GM23338 (cell line): ENCODE results near the gene CMYA5. TPM values are rescaled to one million over a fixed set of nuclear protein-coding genes. Genes with fewer than 3 reads are reported as not detected.

Experiments used
- ATAC-seq: fragments of 200-7000 bp; cut with Tn5 transposase; 3 replicates; pipeline ENCODE4 v1.9.1; 2020
- DNase-seq: peaks from one replicate; pipeline ENCODE4 v3.0.0-alpha.2; 2015; ENCODE audit warnings: low spot score
- H2AFZ ChIP-seq: fragments of 200-600 bp; sonication (generic); 2 replicates; pipeline ENCODE4 v1.8.0; 2016; ENCODE audit warnings: antibody characterized with exemption, mild to moderate bottlenecking, moderate library complexity
- H3F3A ChIP-seq: fragments of 200-600 bp; sonication (generic); replicated peaks from 2 replicates; pipeline ENCODE4 v1.8.0; 2017; ENCODE audit warnings: antibody characterized with exemption, mixed run types, low read depth
- H3K27ac ChIP-seq: fragments of 200-600 bp; sonication (generic); 2 replicates; pipeline ENCODE4 v1.6.1; 2016; ENCODE audit warnings: low read depth
- H3K27me3 ChIP-seq: fragments of 200-600 bp; sonication (generic); 2 replicates; pipeline ENCODE4 v1.8.0; 2016; ENCODE audit warnings: mild to moderate bottlenecking, mixed run types, moderate library complexity; ENCODE audit not compliant: insufficient read depth
- H3K36me3 ChIP-seq: fragments of 200-600 bp; sonication (generic); 2 replicates; pipeline ENCODE4 v1.8.0; 2016; ENCODE audit warnings: mild to moderate bottlenecking; ENCODE audit not compliant: insufficient read depth
- H3K4me1 ChIP-seq: fragments of 200-600 bp; sonication (generic); 2 replicates; pipeline ENCODE4 v1.8.0; 2016; ENCODE audit warnings: mild to moderate bottlenecking, moderate library complexity; ENCODE audit not compliant: insufficient read depth
- H3K4me2 ChIP-seq: fragments of 200-600 bp; sonication (generic); 2 replicates; pipeline ENCODE4 v1.7.1; 2017; ENCODE audit warnings: mixed run types
- H3K4me3 ChIP-seq: fragments of 200-600 bp; sonication (generic); 2 replicates; pipeline ENCODE4 v1.6.1; 2016; ENCODE audit warnings: mixed run types
- H3K79me2 ChIP-seq: fragments of 200-600 bp; sonication (generic); replicated peaks from 2 replicates; pipeline ENCODE4 v1.8.0; 2017; ENCODE audit warnings: mild to moderate bottlenecking; ENCODE audit not compliant: insufficient read depth
- H3K9me2 ChIP-seq: fragments of 200-600 bp; sonication (generic); 2 replicates; pipeline ENCODE4 v1.8.0; 2017; ENCODE audit not compliant: insufficient read depth
- H4K20me1 ChIP-seq: fragments of 200-600 bp; sonication (generic); replicated peaks from 2 replicates; pipeline ENCODE4 v1.8.0; 2017; ENCODE audit warnings: mild to moderate bottlenecking; ENCODE audit not compliant: insufficient read depth
- H3K27ac Mint-ChIP-seq: 2 replicates; pipeline ENCODE4 v1.8.0; 2020; ENCODE audit warnings: inconsistent platforms, mild to moderate bottlenecking, moderate library complexity, mixed read lengths
- H3K27me3 Mint-ChIP-seq: 3 replicates; pipeline ENCODE4 v1.8.0; 2022; ENCODE audit warnings: low read depth, mild to moderate bottlenecking, moderate library complexity, mixed read lengths, inconsistent platforms; ENCODE audit not compliant: insufficient read depth, poor library complexity
- H3K36me3 Mint-ChIP-seq: 3 replicates; pipeline ENCODE4 v1.8.0; 2021; ENCODE audit warnings: low read depth, mild to moderate bottlenecking, inconsistent platforms, moderate library complexity, mixed read lengths
- H3K4me1 Mint-ChIP-seq: 3 replicates; pipeline ENCODE4 v1.8.0; 2020; ENCODE audit warnings: mild to moderate bottlenecking, inconsistent platforms, mixed read lengths
- H3K4me3 Mint-ChIP-seq: 3 replicates; pipeline ENCODE4 v1.8.0; 2021; ENCODE audit warnings: moderate library complexity, mild to moderate bottlenecking, inconsistent platforms, mixed read lengths
- H3K9me3 Mint-ChIP-seq: 3 replicates; pipeline ENCODE4 v1.8.0; 2020; ENCODE audit warnings: moderate library complexity, mild to moderate bottlenecking, inconsistent platforms, mixed read lengths
- CREB1 ChIP-seq: fragments of 250-450 bp; sonication (Bioruptor Pico); IDR thresholded peaks from 2 replicates; pipeline ENCODE4 v1.5.0; 2020; ENCODE audit warnings: low read depth, mild to moderate bottlenecking, moderate library complexity
- EZH2 ChIP-seq: fragments of 200-600 bp; sonication (generic); IDR thresholded peaks from one replicate; pipeline ENCODE4 v1.8.0; 2017; ENCODE audit warnings: antibody characterized with exemption, mild to moderate bottlenecking, low read depth; ENCODE audit not compliant: unreplicated experiment
- EZH2phosphoT487 ChIP-seq: fragments of 200-600 bp; sonication (generic); IDR thresholded peaks from one replicate; pipeline ENCODE4 v1.8.1; 2018; ENCODE audit warnings: antibody characterized with exemption; ENCODE audit not compliant: unreplicated experiment
- JUNB ChIP-seq: IDR thresholded peaks from one replicate; pipeline ENCODE4 v1.6.1; 2016; ENCODE audit warnings: antibody characterized with exemption; ENCODE audit not compliant: unreplicated experiment
- POLR2AphosphoS5 ChIP-seq: IDR thresholded peaks from 2 replicates; pipeline ENCODE4 v1.6.1; 2016; ENCODE audit warnings: antibody characterized with exemption, low read depth
- STAT1 ChIP-seq: IDR thresholded peaks from one replicate; pipeline ENCODE4 v1.6.1; 2016; ENCODE audit warnings: antibody characterized with exemption; ENCODE audit not compliant: unreplicated experiment
- ZNF331 ChIP-seq: fragments of 250-450 bp; sonication (Bioruptor Pico); IDR thresholded peaks from 2 replicates; pipeline ENCODE4 v1.5.0; 2020; ENCODE audit warnings: low read depth, mild to moderate bottlenecking, moderate library complexity
- polyA plus RNA-seq: library from polyadenylated mRNA; unstranded; fragments of >200 nt; fragmentation: Nextera tagmentation; extraction: Ambion mirVana; gene quantifications from 2 replicates; pipeline ENCODE4 v1.2.1, GENCODE V29; 2016
- total RNA-seq: library from RNA; depleted of rRNA; stranded (reverse); fragments of >200 nt; shearing (Covaris generic); gene quantifications from 2 replicates; pipeline ENCODE4 v1.2.3, GENCODE V29; 2014
- TF ChIP-seq, protein P1 (sequence below): fragments of 250-450 bp; sonication (Bioruptor Pico); IDR thresholded peaks from 2 replicates; pipeline ENCODE4 v1.5.0; 2020; ENCODE audit warnings: mild to moderate bottlenecking, moderate library complexity
- TF ChIP-seq, protein P2 (sequence below): IDR thresholded peaks from 2 replicates; pipeline ENCODE4 v1.6.1; 2016; ENCODE audit warnings: antibody characterized with exemption

Gene CMYA5
- total and polyA plus RNA-seq, 2 experiments from 2014 or later: 0.45 to 0.49 TPM

DNA sequence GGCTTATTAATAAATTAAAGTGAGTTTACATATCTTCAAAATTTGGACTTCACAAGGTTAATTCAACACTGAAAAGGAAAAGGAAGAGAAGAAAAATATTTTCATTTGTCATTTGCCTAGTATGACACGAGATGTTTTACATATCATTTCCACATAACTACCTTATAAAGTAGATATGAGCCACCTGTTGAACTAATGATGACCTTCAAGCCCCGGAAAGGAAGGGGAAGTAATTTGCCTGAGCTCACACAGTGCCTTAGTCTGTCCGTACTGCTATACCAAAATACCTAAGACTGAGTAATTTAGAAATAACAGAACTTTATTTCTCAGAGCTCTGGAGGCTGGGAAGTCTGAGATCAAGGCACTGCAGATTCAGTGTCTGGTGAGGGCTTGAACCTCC lies 17.9 kb downstream of the CMYA5 start (continued):
- TF ChIP-seq, protein P1, sequence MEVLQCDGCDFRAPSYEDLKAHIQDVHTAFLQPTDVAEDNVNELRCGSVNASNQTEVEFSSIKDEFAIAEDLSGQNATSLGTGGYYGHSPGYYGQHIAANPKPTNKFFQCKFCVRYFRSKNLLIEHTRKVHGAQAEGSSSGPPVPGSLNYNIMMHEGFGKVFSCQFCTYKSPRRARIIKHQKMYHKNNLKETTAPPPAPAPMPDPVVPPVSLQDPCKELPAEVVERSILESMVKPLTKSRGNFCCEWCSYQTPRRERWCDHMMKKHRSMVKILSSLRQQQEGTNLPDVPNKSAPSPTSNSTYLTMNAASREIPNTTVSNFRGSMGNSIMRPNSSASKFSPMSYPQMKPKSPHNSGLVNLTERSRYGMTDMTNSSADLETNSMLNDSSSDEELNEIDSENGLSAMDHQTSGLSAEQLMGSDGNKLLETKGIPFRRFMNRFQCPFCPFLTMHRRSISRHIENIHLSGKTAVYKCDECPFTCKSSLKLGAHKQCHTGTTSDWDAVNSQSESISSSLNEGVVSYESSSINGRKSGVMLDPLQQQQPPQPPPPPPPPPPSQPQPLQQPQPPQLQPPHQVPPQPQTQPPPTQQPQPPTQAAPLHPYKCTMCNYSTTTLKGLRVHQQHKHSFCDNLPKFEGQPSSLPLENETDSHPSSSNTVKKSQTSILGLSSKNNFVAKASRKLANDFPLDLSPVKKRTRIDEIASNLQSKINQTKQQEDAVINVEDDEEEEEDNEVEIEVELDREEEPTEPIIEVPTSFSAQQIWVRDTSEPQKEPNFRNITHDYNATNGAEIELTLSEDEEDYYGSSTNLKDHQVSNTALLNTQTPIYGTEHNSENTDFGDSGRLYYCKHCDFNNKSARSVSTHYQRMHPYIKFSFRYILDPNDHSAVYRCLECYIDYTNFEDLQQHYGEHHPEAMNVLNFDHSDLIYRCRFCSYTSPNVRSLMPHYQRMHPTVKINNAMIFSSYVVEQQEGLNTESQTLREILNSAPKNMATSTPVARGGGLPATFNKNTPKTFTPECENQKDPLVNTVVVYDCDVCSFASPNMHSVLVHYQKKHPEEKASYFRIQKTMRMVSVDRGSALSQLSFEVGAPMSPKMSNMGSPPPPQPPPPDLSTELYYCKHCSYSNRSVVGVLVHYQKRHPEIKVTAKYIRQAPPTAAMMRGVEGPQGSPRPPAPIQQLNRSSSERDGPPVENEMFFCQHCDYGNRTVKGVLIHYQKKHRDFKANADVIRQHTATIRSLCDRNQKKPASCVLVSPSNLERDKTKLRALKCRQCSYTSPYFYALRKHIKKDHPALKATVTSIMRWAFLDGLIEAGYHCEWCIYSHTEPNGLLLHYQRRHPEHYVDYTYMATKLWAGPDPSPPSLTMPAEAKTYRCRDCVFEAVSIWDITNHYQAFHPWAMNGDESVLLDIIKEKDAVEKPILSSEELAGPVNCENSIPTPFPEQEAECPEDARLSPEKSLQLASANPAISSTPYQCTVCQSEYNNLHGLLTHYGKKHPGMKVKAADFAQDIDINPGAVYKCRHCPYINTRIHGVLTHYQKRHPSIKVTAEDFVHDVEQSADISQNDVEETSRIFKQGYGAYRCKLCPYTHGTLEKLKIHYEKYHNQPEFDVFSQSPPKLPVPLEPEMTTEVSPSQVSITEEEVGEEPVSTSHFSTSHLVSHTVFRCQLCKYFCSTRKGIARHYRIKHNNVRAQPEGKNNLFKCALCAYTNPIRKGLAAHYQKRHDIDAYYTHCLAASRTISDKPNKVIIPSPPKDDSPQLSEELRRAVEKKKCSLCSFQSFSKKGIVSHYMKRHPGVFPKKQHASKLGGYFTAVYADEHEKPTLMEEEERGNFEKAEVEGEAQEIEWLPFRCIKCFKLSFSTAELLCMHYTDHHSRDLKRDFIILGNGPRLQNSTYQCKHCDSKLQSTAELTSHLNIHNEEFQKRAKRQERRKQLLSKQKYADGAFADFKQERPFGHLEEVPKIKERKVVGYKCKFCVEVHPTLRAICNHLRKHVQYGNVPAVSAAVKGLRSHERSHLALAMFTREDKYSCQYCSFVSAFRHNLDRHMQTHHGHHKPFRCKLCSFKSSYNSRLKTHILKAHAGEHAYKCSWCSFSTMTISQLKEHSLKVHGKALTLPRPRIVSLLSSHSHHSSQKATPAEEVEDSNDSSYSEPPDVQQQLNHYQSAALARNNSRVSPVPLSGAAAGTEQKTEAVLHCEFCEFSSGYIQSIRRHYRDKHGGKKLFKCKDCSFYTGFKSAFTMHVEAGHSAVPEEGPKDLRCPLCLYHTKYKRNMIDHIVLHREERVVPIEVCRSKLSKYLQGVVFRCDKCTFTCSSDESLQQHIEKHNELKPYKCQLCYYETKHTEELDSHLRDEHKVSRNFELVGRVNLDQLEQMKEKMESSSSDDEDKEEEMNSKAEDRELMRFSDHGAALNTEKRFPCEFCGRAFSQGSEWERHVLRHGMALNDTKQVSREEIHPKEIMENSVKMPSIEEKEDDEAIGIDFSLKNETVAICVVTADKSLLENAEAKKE (CRISPR knock-in tag): no peak
- TF ChIP-seq ZNF331 (CRISPR knock-in tag): no peak
- no peak for TF ChIP-seq POLR2AphosphoS5

GRCh38 chr5:79712741-79713140 lies 23.1 kb downstream of the CMYA5 start:
- H3F3A ChIP-seq: no peaks in the 10 kb centered on the region
- H4K20me1 ChIP-seq: no peaks in the 10 kb centered on the region
- H3K36me3 ChIP-seq: no peaks in the 10 kb centered on the region
- DNase-seq (no peak), ATAC-seq (no peak)
- no peak for TF ChIP-seq EZH2
- no peak for TF ChIP-seq JUNB
- TF ChIP-seq, protein P1 (CRISPR knock-in tag): no peak
- no peak for TF ChIP-seq CREB1
- TF ChIP-seq STAT1: no peak
- no peak for TF ChIP-seq EZH2phosphoT487
- TF ChIP-seq, protein P2, sequence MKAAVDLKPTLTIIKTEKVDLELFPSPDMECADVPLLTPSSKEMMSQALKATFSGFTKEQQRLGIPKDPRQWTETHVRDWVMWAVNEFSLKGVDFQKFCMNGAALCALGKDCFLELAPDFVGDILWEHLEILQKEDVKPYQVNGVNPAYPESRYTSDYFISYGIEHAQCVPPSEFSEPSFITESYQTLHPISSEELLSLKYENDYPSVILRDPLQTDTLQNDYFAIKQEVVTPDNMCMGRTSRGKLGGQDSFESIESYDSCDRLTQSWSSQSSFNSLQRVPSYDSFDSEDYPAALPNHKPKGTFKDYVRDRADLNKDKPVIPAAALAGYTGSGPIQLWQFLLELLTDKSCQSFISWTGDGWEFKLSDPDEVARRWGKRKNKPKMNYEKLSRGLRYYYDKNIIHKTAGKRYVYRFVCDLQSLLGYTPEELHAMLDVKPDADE: no peak
- Mint-ChIP-seq H3K4me1 (no peaks in the 10 kb centered on the region; the same call in 2 of the 3 replicates), H3K27ac (no peak overlapping the region), H3K9me3 (no peaks in the 10 kb centered on the region; the same call in 2 of the 3 replicates), H3K36me3 (no peaks in the 10 kb centered on the region), H3K4me3 (no peak overlapping the region), H3K27me3 (peaks cover 2% of the 10 kb centered on the region)
- no peak overlapping the region for H3K4me3 ChIP-seq
- H3K4me1 ChIP-seq: no peaks in the 10 kb centered on the region
- no peak overlapping the region for H2AFZ ChIP-seq
- no peaks in the 10 kb centered on the region for H3K9me2 ChIP-seq
- no peaks in the 10 kb centered on the region for H3K79me2 ChIP-seq
- H3K27me3 ChIP-seq: no peaks in the 10 kb centered on the region
- H3K27ac ChIP-seq: no peak overlapping the region
- H3K4me2 ChIP-seq: no peak overlapping the region
